PC-3 (cell line): ENCODE results near the gene NME7. TPM values are rescaled to one million over a fixed set of nuclear protein-coding genes. Genes with fewer than 3 reads are reported as not detected.

Experiments used
- ATAC-seq: fragments of 200-7000 bp; cut with Tn5 transposase; 2 replicates; pipeline ENCODE4 v1.9.1; 2020; ENCODE audit warnings: mild to moderate bottlenecking, moderate library complexity
- BruUV-seq: library from RNA; stranded (reverse); fragments of 400-500 nt; replicated peaks from 2 replicates; lab custom pipeline; 2021; lab: Mats Ljungman, UMichigan
- CTCF ChIA-PET: fragments of 300-600 bp; sonication (Branson Sonifier 250); formaldehyde crosslinking; loops from one replicate; lab custom pipeline; 2022; ENCODE audit warnings: antibody characterized with exemption; lab: Charles Lee
- POLR2A ChIA-PET: fragments of 300-600 bp; sonication (Branson Sonifier 250); formaldehyde crosslinking; loops from one replicate; lab custom pipeline; 2022; ENCODE audit warnings: antibody characterized with exemption; ENCODE audit not compliant: unreplicated experiment; lab: Charles Lee
- DNase-seq: peaks from one replicate; pipeline ENCODE4 v3.0.0-alpha.2; 2015
- H2AFZ ChIP-seq: fragments of 300-600 bp; sonication (generic); 2 replicates; pipeline ENCODE4 v1.6.0; 2016; ENCODE audit warnings: antibody characterized with exemption, low read length
- H3F3A ChIP-seq: fragments of 300-600 bp; sonication (generic); one replicate; pipeline ENCODE4 v1.6.0; 2017; ENCODE audit warnings: antibody characterized with exemption, low read length, control low read depth, mild to moderate bottlenecking; ENCODE audit not compliant: unreplicated experiment
- H3K27ac ChIP-seq: fragments of 300-600 bp; sonication (generic); 2 replicates; pipeline ENCODE4 v1.5.1; 2016; ENCODE audit warnings: mild to moderate bottlenecking, low read length
- H3K27me3 ChIP-seq: fragments of 300-600 bp; sonication (generic); 2 replicates; pipeline ENCODE4 v1.6.1; 2016; ENCODE audit warnings: low read length, mixed read lengths
- H3K36me3 ChIP-seq: fragments of 300-600 bp; sonication (generic); 2 replicates; pipeline ENCODE4 v1.6.1; 2016; ENCODE audit warnings: low read depth, mixed run types, low read length, mixed read lengths
- H3K4me1 ChIP-seq: fragments of 300-600 bp; sonication (generic); 2 replicates; pipeline ENCODE4 v1.5.1; 2016; ENCODE audit warnings: low read length; ENCODE audit not compliant: insufficient read depth
- H3K4me2 ChIP-seq: fragments of 300-600 bp; sonication (generic); 2 replicates; pipeline ENCODE4 v1.6.0; 2016; ENCODE audit warnings: low read length
- H3K4me3 ChIP-seq: fragments of 300-600 bp; sonication (generic); 2 replicates; pipeline ENCODE4 v1.5.1; 2016; ENCODE audit warnings: mild to moderate bottlenecking, low read length, mixed read lengths
- H3K79me2 ChIP-seq: fragments of 300-600 bp; sonication (generic); 2 replicates; pipeline ENCODE4 v1.6.1; 2017; ENCODE audit warnings: low read length, mixed read lengths
- H3K9ac ChIP-seq: fragments of 300-600 bp; sonication (generic); 2 replicates; pipeline ENCODE4 v1.6.0; 2016; ENCODE audit warnings: mild to moderate bottlenecking, low read length
- H3K9me2 ChIP-seq: fragments of 300-600 bp; sonication (generic); replicated peaks from 2 replicates; pipeline ENCODE4 v1.6.1; 2016; ENCODE audit warnings: mixed run types, low read length, mixed read lengths
- H3K9me3 ChIP-seq: fragments of 300-600 bp; sonication (generic); 2 replicates; pipeline ENCODE4 v1.6.1; 2016; ENCODE audit warnings: low read length, mixed read lengths
- H4K20me1 ChIP-seq: fragments of 300-600 bp; sonication (generic); 2 replicates; pipeline ENCODE4 v1.6.1; 2016; ENCODE audit warnings: low read length, mixed read lengths
- EZH2 ChIP-seq: fragments of 300-600 bp; sonication (generic); IDR thresholded peaks from one replicate; pipeline ENCODE4 v1.6.1; 2017; ENCODE audit warnings: antibody characterized with exemption, mild to moderate bottlenecking, low read length; ENCODE audit not compliant: unreplicated experiment
- EZH2phosphoT487 ChIP-seq: fragments of 300-600 bp; sonication (generic); IDR thresholded peaks from 2 replicates; pipeline ENCODE4 v1.6.1; 2018; ENCODE audit warnings: mild to moderate bottlenecking, antibody characterized with exemption, low read length, borderline replicate concordance
- intact Hi-C: fragments of 100-400 bp; cut with micrococcal nuclease; formaldehyde crosslinking; loops from 2 replicates; pipeline ENCODE4 v1.9.0; 2023
- total RNA-seq: library from RNA; depleted of rRNA; stranded (reverse); fragments of >200 nt; gene quantifications from 2 replicates; pipeline ENCODE4 v1.2.3, GENCODE V29; 2014
- TF ChIP-seq, protein P1 (sequence below): fragments of 300-600 bp; sonication (generic); conservative IDR thresholded peaks from 2 replicates; pipeline ENCODE4 v1.5.1; 2017; ENCODE audit warnings: antibody characterized with exemption, low read depth, mild to moderate bottlenecking, low read length

NME7 gene
- total RNA-seq, 1 experiment from 2014 or later: 18.9 TPM

DNA sequence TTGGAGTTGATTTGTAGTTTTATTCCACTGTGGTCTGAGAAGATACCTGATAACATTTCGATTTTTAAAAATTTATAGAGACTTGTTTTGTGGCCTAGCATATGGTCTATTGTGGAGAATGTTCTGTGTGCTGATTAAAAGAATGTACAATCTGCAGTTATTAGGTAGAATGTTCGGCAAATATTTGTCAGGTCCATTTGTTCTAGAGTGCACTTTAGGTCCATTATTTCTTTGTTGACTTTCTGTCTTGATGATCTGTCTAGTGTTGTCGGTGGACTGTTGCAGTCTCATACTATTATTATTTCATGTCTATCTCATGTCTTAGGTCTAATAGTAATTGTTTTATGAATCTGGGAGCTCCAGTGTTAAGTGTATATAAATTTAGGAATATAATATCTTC lies 116.8 kb downstream of the NME7 start:
- Histone ChIP-seq H2AFZ (no peak overlapping the region), H3K4me1 (peaks cover 5% of the 10 kb centered on the region), H3K9me2 (no peaks in the 10 kb centered on the region), H3K9ac (no peak overlapping the region), H3K36me3 (no peaks in the 10 kb centered on the region), H3K79me2 (no peaks in the 10 kb centered on the region), H3K4me3 (no peak overlapping the region), H3K27ac (no peak overlapping the region), H3K9me3 (no peaks in the 10 kb centered on the region), H4K20me1 (no peaks in the 10 kb centered on the region), H3F3A (no peaks in the 10 kb centered on the region), H3K4me2 (no peak overlapping the region), H3K27me3 (no peaks in the 10 kb centered on the region)
- intact Hi-C loops: no loop called here
- POLR2A ChIA-PET: no interaction called here
- ATAC-seq (no peak), DNase-seq (no peak)
- CTCF ChIA-PET: no interaction called here
- TF ChIP-seq, protein P1, sequence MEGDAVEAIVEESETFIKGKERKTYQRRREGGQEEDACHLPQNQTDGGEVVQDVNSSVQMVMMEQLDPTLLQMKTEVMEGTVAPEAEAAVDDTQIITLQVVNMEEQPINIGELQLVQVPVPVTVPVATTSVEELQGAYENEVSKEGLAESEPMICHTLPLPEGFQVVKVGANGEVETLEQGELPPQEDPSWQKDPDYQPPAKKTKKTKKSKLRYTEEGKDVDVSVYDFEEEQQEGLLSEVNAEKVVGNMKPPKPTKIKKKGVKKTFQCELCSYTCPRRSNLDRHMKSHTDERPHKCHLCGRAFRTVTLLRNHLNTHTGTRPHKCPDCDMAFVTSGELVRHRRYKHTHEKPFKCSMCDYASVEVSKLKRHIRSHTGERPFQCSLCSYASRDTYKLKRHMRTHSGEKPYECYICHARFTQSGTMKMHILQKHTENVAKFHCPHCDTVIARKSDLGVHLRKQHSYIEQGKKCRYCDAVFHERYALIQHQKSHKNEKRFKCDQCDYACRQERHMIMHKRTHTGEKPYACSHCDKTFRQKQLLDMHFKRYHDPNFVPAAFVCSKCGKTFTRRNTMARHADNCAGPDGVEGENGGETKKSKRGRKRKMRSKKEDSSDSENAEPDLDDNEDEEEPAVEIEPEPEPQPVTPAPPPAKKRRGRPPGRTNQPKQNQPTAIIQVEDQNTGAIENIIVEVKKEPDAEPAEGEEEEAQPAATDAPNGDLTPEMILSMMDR: no peak
- TF ChIP-seq EZH2 (no peak), EZH2phosphoT487 (no peak)
- no TSS peak for BruUV-seq

DNA sequence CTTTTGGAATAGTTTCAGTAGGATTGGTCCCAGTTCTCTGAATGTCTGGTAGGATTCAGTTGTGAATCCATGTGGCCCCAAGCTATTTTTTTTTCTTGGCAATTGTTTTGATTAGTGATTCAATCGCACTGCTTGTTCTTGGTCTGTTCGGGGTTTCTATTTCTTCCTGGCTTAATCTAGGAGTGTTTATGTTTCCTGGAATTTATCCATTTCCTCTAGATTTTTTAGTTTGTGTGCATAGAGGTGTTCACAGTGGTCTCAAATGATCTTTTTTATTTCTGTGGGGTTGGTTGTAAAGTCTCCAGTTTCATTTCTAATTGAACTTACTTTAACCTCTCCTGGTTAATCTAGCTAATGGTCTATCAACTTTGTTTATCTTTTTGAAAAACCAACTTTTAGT lies 117.6 kb downstream of the NME7 start:
- intact Hi-C loops: no loop called here
- no peak overlapping the region for H3K27ac ChIP-seq
- peaks cover 12% of the 10 kb centered on the region for H3K4me1 ChIP-seq
- H3K9me2 ChIP-seq: no peaks in the 10 kb centered on the region
- no peak for DNase-seq
- H3K27me3 ChIP-seq: no peaks in the 10 kb centered on the region
- no peaks in the 10 kb centered on the region for H4K20me1 ChIP-seq
- ChIA-PET POLR2A (no interaction called here), CTCF (interaction anchor here (0.6 kb wide), 1 partner anchor 928 kb away, joined by 3 read pairs; no protein-coding TSS in a partner anchor)
- H3K9me3 ChIP-seq: no peaks in the 10 kb centered on the region
- BruUV-seq: no TSS peak
- H3K36me3 ChIP-seq: no peaks in the 10 kb centered on the region
- no peaks in the 10 kb centered on the region for H3K79me2 ChIP-seq
- TF ChIP-seq EZH2: no peak
- TF ChIP-seq, protein P1: no peak
- TF ChIP-seq EZH2phosphoT487: no peak
- no peak overlapping the region for H2AFZ ChIP-seq
- H3K4me2 ChIP-seq: no peak overlapping the region
- H3F3A ChIP-seq: no peaks in the 10 kb centered on the region
- no peak overlapping the region for H3K9ac ChIP-seq
- ATAC-seq: no peak
- no peak overlapping the region for H3K4me3 ChIP-seq

DNA sequence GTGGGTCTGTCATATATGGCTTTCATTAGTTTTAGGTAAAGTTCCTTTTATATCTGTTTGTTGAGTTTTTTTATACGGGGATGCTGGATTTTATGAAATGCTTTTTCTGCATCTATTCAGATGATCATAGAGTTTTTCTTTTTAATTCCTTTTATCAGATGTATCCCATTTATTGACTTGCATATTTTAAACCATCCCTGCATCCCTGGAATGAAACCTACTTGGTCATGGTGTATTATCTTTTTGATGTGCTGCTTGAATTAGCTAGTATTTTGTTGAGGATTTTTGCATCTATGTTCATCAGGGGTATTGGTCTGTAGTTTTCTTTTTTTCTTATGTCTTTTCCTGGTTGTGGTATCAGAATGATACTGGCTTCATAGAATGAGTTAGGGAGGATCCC lies 118.0 kb downstream of the NME7 start:
- H3K79me2 ChIP-seq: no peaks in the 10 kb centered on the region
- no peak overlapping the region for H3K27ac ChIP-seq
- no peak overlapping the region for H2AFZ ChIP-seq
- POLR2A ChIA-PET: no interaction called here
- H3F3A ChIP-seq: no peaks in the 10 kb centered on the region
- H3K36me3 ChIP-seq: no peaks in the 10 kb centered on the region
- H3K4me3 ChIP-seq: no peak overlapping the region
- BruUV-seq: no TSS peak
- intact Hi-C loops: loop anchor here (10.0 kb wide), 2 partner anchors 75 to 645 kb away; no protein-coding TSS in a partner anchor
- no peak for ATAC-seq
- no peaks in the 10 kb centered on the region for H4K20me1 ChIP-seq
- H3K9me3 ChIP-seq: no peaks in the 10 kb centered on the region
- DNase-seq: no peak
- no peaks in the 10 kb centered on the region for H3K27me3 ChIP-seq
- H3K9ac ChIP-seq: no peak overlapping the region
- H3K4me1 ChIP-seq: peaks cover 12% of the 10 kb centered on the region
- H3K9me2 ChIP-seq: no peaks in the 10 kb centered on the region
- no peak overlapping the region for H3K4me2 ChIP-seq
- TF ChIP-seq EZH2phosphoT487 (no peak), EZH2 (no peak)
- TF ChIP-seq, protein P1: no peak
- CTCF ChIA-PET: interaction anchor here (0.6 kb wide), 2 partner anchors 115 to 928 kb away, joined by 3 read pairs; no protein-coding TSS in a partner anchor
